Activated CD4-positive, alpha-beta T cell treated with anti-CD3 and anti-CD28 coated beads, Interleukin-2, amount 50 U/mL, for 16 hours (primary cell): Measurements from ENCODE around the gene XYLT2.
A peak's percentile ranks its signal among the peaks of the same experiment; 100 is the strongest.
"Not testable (repeated sequence)": the region's sequence is repeated elsewhere in the genome, so short reads cannot be mapped to it uniquely, and the experiment has no call there.

Source experiments
- DNase-seq: peaks from one replicate; pipeline ENCODE4 v3.0.0-alpha.2; 2020

The XYLT2 gene

GRCh38 chr17:50397111-50397918 lies 51.4 kb downstream of the XYLT2 start, which contains the start of gene LRRC59:
Gene LRRC59 (minus strand): TSS chr17:50397523. CDS start chr17:50397317, 206 bp downstream.
- peak; percentile 93 for DNase-seq

GRCh38 chr17:50397919-50398285 lies 52.0 kb downstream of the XYLT2 start:
- DNase-seq = no peak

- DNase-seq = not testable (repeated sequence)
These were observed 52.7 kb downstream of the XYLT2 start for GRCh38 chr17:50398672-50399071.

- DNase-seq = not testable (repeated sequence)
These were observed 53.7 kb downstream of the XYLT2 start for GRCh38 chr17:50399591-50399990.

GRCh38 chr17:50405351-50405750 lies 59.4 kb downstream of the XYLT2 start:
- not testable (repeated sequence) for DNase-seq

- no peak for DNase-seq
These were observed 60.7 kb downstream of the XYLT2 start for GRCh38 chr17:50406578-50406977.

- no peak for DNase-seq
These were observed 62.0 kb downstream of the XYLT2 start for GRCh38 chr17:50407921-50408320.
